ENCODE results near the gene LNX1.
"Not testable (repeated sequence)": the region's sequence is repeated elsewhere in the genome, so short reads cannot be mapped to it uniquely, and the experiment has no call there.

DNA sequence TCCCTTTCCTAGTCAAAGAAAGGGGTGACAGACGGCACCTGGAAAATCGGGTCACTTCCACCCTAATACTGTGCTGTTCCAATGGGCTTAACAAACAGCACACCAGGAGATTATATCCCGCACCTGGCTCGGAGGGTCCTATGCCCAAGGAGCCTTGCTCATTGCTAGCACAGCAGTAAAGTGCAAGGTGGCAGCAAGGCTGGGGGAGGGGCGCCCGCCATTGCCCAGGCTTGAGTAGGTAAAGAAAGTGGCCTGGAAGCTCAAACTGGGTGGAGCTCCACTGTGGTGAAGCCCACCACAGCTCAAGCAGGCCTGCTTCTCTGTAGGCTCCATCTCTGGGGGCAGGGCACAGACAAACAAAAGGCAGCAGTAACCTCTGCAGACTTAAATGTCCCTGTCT lies 124.7 kb downstream of the LNX1 start:
- TF ChIP-seq, protein P1, sequence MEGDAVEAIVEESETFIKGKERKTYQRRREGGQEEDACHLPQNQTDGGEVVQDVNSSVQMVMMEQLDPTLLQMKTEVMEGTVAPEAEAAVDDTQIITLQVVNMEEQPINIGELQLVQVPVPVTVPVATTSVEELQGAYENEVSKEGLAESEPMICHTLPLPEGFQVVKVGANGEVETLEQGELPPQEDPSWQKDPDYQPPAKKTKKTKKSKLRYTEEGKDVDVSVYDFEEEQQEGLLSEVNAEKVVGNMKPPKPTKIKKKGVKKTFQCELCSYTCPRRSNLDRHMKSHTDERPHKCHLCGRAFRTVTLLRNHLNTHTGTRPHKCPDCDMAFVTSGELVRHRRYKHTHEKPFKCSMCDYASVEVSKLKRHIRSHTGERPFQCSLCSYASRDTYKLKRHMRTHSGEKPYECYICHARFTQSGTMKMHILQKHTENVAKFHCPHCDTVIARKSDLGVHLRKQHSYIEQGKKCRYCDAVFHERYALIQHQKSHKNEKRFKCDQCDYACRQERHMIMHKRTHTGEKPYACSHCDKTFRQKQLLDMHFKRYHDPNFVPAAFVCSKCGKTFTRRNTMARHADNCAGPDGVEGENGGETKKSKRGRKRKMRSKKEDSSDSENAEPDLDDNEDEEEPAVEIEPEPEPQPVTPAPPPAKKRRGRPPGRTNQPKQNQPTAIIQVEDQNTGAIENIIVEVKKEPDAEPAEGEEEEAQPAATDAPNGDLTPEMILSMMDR (IDR thresholded peaks at IDR 0.05): not testable (repeated sequence)
- TF ChIP-seq POLR2A (IDR thresholded peaks at IDR 0.05): not testable (repeated sequence)
